SKM-1 treated with dmso at 0.1 percent for 144 hours (cell line): ENCODE data around the gene ZFYVE28.

Experiments
- DNase-seq: peaks from one replicate; lab custom pipeline; 2025; ENCODE audit not compliant: unreplicated experiment; lab: John Stamatoyannopoulos, UW

ZFYVE28 gene

DNA sequence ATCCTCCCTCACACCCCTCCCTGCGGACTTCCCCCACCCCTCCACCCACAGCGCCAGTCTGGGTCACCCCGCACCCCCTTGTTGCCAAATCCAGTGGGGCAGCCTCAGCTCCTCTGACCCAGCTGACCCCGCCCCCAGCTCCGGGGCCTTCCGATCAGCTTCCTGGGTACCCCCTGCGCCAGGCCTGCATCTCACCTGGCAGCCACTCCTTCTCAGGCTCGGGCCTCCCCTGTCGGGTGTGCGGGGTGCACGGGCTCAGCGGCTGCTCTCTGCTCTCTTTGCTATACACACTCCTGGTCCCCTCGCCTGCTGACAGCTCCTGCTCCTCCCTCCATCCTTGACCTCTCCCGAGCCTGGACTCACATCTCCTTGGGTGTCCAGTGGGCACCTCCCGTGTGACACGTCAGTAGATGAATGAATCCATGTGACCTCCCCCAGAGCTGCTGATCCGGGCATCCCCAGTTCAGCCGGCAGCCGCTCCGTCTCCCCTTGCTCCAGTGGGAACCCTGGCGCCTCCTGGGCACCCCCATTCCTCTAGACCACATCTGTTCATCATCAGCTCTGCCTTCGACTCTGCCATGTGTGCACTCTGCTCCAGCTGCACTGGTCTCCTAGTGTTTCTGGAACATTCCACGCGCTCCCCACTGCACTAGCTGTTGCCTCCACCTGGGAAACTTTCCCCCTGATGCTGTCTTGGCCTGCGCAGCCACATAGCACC, 10.2 kb upstream of the ZFYVE28 start:
- no peak for DNase-seq

DNA sequence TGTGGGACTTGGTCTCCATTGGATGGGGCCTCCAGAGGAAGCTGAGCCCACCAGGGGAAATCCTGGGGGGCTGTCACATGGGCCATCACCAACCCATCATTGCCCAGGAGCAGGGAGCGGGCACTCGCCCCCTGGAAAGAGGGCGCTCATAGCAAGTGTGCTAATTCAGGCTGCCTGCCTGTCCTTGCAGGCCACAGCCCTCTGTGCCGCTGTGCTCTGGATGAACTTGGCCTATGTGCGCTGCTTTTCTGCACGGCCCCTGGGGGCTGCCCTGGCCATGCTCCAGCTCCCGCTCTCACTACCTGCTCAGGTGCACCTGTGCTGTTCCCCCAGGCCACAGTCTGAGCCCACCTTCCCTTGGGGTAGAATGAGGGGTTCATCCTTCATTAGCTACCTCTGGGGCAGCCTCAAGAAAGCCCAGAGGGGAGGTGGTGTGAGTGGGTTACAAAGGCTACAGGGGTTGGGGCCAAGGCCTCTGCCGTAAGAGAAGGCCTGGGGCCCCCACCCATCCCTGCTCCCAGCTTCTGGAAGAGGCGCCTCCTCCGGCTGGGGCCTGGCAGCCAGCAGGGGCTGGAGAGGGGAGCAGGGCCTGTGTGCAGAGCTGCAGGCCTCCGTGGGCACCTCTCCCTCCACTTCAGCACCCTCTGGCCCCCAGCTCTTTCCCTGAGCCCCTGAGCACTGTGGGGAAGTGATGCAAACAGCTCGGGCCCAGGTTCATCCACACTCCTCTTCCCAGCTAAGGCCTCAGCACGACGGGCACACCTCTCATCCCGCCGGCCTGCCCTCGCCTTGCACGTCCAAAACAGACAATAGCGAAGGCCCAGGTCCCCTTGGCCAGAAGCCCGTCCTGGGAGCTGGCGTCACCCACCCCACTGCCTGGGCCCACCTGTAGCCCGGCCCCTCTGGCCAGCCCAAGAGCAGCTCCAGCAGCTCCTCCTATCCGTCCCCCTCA, 9.2 kb upstream of the ZFYVE28 start:
- no peak for DNase-seq

DNA sequence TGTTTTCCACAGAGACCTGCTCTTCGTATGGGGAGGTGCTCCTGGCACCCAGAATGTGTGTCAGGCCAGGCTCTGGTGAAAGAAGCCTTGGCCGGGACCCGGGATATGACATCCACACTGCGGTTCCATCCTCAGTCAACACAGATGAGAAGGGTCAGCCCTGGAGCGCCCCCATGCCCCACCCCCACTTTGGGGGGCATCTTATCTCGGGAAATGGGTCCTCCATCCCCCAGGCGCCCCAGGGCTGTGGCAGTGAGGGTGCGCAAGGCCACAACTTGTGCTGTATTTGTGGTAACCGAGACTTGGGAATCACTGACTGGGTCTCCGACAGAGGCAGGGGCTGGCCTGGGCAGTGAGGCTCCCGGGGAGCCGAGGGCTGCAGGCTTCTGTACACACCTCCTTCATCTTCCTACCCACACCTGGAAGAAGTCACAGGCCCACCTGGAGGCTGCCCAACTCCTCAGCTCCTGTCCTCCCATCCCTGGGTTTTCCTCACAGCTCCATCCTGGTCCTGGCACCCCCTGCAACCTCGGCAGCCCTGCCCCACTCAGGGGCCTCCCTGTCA, 8.3 kb upstream of the ZFYVE28 start:
- DNase-seq, result no peak

DNA sequence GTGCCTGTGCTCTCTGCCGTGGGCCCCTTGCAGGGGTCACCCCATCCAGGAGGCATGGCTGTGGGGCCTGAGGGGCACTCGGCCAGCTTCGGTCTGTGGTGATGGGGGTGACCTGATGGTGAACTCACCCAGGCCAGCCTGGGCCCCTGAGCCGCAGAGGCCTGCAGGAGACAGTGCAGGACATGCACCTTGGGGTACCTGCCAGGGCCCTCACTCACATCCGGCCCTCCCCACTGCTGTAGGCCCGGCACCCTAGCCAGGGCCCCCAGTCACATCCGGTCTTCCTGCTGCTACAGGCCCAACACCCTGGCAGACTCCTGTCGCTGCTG, 7.6 kb upstream of the ZFYVE28 start:
- DNase-seq, result no peak

DNA sequence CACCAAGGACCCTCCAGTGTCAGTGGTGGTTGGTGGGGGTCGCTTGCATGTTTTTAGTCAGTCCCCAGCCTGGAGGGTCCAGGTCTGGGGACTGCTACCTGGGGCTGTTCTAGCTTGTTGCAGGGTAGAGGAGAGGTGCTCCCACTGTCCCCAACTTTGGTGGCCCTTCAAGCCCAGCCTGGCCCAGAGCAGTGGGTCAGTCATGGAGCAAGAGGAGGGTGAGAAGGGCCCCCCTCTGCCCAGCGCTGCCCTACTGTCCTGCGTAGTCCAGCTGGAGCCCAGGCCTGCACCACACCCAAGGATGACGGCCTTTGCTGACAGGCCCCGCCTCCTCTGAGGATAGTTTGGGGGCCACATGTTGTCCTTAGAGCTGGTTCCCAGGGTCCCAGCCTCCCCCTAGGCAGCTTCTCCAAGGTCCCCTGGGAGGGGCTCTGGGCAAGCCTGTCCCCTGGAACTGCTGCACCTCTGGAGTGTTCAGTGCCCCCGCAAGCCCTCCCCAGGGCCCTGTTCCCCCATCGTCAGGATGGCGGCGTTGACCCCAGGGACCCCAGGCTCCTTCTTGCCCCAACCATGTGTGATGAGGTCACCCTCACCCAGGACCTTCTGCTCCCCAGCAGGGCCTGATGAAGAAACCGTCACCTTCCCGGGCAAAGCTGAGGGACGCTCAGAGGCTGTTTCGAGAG, 7.1 kb upstream of the ZFYVE28 start:
- no peak for DNase-seq

DNA sequence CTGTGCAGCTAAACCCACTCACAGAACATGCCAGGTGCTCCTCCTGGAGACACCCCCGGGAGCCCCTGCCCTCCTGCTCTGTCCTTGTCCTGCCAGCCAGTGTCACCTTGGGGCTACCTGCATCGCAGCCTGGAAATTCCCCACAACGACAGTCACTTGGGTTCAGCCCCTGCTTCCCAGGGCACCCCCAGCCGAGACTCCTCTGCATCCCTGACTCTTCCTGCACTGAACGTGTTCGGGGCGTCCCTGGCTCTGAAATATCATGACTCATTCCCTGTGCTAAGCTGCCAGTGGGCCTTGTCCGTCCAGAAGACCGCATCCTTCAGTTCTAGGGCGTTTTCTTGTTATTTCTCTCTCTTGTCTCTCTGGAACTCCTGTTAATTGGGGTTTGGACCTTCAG, 6.1 kb upstream of the ZFYVE28 start:
- DNase-seq, result no peak

DNA sequence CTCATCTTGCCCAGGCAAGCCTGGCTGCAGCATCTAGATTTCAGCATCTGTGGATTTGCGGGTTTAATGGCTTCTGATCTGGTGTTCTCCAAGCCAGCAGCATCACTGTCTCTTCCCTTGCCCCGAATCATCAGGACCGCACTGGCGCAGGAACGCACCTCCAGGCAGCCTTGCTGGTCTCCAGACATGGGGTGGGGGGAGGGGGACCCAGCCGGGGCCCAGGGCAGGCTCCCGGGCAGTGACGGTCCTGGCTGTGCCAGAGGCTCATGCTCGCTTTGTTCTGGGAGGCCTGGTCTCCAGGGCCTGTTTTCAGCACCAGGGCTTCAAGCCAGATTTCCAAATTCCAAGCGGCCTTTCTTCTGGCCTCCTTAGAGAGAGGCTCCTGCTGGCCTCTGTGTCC, 5.2 kb upstream of the ZFYVE28 start:
- DNase-seq, result no peak

DNA sequence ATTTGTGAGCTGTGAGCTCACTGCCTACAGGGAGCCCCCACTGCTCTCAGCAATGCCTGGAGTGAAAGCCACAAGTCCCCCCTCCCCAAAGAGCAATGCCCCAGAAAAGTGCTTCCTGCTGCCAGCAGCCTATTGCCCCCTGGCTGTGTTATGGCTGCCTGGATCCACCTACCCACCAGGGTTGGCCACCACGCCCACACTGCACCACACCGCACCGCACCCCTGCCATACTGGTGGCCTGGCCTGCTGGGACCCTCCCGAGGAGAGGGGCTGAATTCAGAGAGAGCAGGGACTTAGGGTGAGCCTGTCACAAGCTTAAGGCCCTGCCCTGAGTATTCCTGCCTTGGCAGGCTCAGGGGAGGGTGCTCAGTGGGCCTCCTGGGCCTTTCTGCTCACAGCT, 4.6 kb upstream of the ZFYVE28 start:
- no peak for DNase-seq

DNA sequence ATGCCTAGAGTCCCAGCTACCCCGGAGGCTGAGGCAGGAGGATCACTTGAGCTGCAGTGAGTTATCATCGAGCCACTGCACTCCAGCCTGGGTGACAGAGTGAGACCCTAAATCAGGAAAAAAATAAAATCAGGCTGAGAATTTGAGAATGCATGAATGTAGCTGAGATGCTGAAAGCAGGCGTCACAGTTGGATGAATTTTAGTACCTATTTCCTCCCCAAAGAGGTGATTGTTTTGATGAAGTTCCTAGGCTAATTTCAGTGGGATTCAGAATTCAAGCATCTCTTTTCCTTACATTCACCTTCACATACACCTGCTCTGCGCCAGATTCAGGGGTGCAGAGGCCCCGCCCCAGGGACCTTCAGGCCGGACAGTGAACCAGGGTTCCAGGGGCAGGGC, 3.5 kb upstream of the ZFYVE28 start:
- DNase-seq, result no peak

DNA sequence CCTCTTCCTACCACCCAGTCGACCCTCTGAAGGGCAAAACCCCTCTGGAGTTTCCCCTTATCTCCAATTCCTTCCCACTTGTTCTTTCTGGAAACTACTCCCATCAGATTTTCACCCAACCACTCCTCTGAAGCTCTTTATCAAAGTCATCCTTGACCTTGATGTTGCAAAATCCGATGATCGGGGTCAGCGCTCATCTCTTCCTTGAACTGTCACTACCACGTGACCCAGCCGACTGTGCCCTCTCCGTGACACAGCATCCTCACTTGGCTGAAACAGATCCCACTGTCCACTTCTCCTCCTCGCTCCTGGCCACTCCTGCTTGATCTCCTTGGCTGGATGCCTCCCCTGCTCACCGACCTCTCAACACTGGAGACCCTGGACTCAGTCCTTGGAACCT, 1.4 kb upstream of the ZFYVE28 start:
- no peak for DNase-seq

DNA sequence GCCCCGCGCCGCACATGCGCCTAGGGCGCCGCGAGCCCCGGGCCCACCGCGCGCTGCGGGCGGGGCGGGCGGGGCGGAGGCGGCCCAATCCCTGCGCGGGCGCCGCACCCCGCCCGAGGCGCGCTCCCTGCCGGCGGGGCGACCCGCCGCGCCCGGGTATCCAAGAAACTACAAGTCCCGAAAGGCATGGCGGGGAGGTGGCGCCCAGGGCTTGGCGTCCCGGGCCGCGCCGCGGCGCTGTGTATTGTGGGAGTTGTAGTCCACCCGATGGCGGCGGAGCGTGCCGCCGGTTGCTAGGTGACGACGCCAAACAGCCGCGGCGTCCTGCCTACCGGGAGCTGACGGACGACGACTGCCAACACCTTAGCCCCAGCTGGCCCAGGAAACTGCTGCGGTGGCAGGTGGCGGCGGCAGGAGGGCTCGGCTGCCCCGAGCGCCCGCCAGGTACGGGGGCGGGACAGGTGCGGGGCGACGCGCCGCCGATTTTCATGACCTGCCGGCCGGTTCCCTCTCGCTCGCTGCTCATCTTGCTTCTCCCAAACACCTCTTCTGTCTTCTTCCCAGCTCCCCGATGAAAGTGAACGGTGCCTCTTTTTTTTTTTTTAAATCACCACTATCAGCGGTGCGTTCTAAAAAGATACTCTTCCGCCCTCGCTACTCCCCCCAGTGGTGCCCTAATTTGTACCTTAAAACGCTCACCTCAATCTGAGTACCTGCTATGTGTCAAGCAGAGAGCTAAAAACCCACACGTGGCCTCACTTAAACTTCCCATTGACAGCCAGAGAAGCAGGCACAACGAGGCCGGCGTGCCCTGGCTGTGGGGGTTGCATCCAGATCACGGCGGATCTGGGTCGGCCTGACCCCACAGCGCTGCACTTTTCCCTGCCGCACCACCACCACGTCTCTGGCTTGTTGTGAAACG, 466 bp upstream of the ZFYVE28 start, which contains the start of gene CFAP99:
Gene CFAP99 (plus strand): TSS at position 306 of the 922 bp plus-strand sequence.
- DNase-seq, result peak; percentile 96

DNA sequence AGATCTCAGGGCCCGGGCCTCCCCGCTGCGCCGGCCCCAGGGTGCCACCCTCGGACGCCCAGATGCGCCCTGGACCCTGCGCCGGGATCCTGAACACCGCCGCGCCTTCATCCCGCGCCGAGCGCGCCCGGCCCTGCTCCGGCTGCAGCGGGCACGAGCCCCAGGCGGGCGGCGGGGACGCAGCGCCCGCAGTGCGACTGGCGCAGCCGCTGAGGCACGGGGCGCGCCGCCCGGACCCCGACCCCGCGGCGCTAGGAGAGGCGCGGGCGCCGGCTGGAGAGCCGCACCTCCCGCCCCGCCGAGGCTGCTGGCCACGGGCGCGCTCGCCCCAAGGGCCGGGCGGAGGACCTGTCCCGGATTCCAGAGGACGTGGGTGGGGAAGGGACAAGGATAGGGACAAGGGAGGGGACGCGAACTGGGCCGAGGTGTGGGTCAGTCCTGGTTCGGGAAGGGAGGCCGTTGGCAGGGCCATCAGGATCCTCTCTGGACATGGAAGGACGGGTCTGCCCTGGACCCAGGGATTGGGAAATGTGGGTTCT, 1.1 kb downstream of the ZFYVE28 start:
- DNase-seq, result no peak

DNA sequence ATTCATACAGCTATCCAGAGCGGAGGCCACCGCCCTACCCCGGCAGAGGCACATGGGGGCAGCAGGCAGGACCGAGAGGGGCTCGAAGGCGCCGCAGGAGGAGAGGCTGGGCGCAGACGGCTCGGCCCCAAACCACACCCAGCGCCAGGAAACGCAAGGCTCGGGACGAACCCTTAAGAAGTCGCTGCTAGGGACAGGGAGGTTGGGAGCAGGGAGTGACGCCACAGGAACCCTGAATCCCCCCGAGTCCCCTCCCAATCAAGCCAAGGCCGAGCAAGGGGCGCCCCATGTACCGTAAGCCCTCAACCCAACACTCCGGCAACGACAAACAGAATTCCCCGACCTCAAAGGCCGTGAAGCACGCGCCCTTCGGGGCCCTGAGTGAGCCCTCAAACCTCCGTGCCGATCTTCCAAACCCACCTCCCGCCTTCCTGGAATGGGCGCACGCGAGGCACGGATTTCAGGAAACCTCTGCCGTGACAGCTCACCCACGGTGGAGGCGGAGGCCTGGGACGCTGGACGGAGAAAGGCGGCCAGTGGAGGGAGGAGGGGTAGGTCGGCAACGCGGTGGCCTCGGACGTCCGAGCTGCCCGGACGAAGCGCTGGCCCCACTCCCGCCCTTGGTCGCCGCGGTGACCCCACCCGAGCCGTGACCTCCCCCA, 1.8 kb downstream of the ZFYVE28 start:
- DNase-seq, result no peak

DNA sequence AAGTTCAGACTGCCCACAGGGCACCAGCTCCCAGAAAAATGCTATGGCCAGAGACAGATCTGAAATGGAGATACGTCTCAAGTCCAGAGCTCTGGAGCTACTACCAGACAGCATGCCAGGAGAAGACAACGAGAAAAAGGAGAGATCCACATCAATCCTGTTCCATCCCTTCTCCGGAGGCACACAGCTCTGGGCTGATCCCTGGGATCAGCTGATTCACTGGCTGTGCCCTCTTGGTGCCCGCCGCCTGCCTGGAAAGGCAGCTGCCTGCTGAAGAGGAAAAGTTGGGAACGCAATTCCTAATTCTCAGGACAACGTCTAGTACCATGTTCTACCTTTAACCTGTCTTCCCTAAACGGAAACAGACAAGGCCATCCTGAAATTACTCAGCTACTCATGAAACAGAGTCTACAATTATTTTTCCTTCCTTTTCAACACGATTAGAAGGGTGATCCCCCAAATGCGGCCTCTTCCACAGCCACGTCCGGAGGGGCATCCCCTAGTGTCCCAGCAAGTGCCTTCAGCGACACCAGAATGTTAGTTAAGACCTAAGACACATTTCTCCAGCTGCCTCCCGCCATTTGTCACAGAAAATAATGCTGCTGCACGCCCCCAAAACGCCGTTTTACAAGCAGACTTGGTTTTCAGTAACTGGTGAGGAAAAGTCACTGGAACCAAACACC, 2.4 kb downstream of the ZFYVE28 start:
- no peak for DNase-seq

DNA sequence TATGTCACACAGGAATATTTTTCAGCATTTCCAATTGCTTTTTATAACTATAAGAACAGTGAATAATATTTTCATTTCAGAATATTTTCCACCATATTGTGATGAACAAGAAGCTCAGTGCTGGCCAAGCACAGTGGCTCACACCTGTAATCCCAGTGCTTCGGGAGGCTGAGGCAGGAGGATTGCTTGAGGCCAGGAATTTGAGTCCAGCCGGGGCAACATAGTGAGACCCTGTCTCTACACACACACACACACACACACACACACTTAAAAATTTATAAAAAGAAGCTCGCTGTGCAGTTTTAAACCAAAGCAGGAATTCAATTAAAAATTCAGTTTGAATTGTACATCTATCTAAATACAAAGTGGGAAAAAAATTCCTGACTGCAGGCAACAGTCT, 3.2 kb downstream of the ZFYVE28 start:
- DNase-seq, result no peak

DNA sequence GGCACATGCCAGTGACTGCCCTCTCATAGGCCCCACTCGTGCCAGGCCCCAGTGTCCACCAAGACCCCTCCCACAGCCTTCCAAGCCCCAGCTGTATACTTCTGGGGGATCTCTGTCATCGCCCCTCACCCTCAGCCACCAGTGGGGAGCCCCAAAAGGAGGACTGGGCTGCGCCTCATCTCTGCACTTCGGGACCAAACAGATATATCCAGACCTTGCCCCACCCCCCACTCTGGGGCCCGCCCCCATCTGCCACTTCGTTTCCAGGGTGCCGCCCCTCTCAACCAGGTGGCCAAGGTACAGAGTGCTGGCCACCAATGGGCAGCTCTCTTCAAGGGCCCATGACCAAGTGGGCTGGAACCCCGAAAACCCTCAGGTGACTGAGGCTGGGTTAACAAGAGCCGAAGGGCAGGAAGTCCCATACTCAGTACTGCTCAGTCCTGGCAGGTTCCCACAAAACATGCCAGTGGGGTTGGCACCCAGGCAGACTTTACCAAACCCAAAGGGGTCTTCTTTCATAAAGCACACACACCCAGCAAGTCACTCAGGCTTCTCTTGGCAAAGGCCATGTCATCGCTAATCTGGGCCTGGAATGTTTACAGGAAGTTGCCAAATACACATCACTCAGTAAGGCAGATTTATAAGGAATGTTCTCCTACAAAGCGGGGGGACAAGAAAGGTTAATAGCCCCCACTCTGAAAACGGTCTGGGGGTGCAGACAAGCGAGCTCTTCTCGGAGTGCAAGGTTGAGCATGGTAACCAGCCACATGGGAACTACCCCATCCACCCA, 4.4 kb downstream of the ZFYVE28 start:
- no peak for DNase-seq

DNA sequence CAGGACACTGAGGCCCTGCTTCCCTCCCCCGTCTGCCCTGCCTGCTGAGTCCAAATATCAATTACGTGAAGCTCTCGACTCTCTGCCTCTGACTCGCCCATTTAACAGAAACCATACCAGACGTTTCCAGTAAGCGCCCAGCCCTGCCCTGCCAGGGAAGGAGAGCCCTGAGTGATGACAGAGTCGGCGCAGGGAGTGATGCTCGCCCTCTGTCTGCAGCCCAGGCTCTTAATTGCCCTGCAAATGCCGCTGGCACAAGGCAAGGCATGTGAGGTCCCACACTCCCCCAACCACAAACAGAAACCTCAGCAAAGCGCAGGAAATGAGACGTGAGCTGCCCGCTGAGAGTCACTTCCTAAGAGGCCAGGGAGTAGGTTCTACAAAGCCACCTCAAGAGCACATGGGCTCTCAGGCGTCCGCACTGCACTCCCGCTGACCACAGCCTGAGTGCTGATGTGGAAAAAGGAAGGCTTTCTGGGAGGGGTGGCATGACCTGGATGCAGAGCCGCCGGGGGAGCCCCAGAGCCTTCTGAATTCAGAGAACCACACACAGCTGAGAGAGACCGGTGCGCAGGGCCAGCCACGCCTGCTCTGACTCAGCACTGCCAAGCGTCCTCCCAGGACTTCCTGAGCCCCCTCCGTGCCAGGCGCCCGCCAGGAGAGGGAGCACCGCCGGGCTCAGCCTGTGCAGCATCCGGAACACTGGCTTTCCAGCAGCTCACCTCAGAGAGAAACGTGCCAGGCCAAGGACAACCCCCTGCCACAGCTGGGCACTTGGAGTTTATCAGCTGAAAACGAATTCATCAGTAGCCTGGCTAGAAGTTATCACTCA, 5.3 kb downstream of the ZFYVE28 start:
- peak; percentile 89 for DNase-seq
